CD4-positive, alpha-beta T cell treated with Interferon alpha-2 for 1 hour (primary cell): ENCODE measurements around the gene RARG.
A peak's percentile ranks its signal among the peaks of the same experiment; 100 is the strongest.

Source experiments
- DNase-seq, 2 donors: peaks; one replicate each; pipeline ENCODE4 v3.0.0-alpha.2; 2020 to 2022

The RARG gene

DNA sequence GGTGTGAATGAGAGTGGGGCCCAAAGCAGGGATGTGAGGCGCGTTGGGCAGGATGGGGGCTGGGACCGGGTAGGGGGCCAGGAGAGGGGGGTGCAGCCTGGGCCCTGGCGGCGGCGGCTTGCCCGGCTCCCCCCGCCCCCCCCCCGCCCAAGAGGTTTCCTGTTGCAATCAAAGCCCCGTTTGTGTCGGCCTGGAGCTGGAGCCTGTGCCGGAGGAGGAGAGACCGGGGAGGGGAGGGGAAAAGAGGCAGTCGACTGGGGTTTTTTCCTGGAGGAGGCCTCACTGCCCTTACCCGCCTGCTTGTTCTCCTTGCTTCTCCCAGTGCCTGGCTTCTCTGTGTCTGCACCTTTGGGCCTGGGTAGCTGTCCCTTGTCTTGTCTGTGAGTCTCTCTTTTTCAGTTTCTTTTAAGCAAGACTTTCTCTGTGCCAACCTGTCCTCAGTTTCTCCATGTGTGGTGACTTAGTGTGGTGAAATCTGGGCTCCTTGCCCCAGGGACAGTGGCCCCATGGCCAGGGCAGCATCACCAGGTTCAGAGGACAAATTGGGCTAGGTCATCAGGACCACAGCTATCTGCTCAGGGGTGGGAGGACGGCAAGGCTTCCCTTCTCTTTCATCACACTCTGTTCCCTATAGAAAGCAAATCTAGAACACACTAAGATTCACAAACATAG lies 8.5 kb downstream of the RARG start:
- peak in 1 of 2 donors; percentile 51 for DNase-seq

DNA sequence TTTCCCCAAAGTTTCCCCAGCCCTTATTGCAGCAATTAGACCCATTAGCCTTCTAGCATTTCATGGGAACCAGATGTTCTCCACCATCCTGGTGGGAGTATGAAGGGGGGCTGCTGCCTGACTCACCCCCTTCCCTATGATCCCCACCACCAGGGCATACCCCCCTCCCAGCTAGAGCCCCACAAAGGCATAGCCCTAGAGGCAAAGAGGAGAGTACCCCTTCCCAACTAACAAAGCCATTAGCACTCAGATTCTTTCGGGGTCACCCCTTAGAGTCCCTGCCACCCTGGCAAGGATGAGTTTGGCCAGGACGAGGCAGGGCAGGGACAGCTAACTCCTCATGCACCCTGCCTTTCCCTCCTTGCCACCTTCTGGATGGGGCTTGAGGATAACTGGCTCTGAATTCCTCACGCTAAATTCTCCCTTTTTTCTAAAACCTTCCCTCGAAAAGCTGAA lies 9.2 kb downstream of the RARG start:
- no peak for DNase-seq

DNA sequence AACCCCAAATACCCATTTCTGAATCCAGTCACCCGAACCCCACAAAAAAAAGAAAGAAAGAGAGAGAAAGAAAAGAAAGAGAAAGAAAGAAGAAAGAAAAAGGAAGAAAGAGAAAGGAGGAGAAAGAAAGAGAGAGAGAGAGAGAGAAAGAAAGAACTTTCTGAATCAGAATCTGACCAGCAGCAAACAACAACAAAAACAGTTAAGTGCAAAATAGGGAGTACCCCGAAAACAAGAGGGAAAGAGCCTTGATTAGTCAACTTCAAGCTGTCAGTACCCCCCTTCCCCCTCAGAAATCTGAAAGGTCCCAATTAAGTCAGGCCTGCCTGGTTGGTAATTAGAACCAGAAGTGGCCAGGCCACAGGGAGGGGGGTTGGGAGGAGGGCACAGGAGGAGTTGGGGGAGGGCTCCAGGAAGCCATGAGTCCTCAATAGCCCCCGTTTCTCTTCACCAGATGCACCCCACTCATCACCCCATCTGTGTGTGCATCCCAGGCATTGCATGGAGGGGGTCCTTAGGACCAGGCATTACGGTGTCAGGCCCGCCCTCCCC lies 9.8 kb downstream of the RARG start:
- no peak for DNase-seq

DNA sequence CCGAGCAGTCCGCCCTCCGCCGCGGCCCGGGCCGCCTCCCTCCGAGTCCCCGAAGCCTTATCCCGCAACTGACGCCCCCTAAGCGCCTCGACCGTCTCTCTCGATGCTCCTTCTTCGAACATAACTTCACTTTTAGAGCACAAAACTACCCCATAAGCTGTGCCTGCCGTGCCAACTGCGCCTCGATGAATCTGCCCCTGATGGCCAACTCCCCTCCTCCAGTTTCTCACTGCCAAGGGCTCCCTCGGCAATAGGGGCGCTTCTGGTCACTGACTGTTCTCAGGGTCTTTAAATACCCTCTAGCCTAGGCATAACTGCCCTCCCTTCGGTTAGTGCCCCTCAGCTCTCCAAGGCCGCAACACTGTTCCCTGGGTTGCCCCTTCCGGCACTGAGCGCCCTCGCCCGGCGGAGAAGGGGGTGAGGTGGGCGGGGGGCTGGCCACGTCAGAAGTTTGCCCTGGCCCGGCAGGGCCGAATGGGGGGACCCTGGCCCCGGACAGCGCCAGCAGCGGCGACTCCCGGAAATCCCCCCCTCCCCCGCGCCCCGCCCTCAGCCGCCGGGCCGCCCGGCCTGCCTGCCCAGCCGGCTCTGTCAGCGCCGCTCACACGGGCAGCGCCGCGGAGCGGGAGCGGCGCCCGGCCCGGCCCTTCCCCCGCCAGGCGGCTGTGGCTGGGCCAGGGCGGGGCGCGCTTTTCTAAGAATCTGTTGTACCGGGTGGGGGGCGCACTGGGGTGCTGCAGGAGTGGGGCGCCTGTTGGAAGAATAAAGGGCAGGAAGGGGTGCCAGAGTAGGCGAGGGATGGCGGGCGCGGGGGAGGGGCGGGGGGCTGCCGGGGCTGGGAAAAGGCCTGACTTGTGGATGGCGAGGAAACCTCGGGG lies 10.6 kb downstream of the RARG start:
- DNase-seq: peak; percentile 49 to 68

DNA sequence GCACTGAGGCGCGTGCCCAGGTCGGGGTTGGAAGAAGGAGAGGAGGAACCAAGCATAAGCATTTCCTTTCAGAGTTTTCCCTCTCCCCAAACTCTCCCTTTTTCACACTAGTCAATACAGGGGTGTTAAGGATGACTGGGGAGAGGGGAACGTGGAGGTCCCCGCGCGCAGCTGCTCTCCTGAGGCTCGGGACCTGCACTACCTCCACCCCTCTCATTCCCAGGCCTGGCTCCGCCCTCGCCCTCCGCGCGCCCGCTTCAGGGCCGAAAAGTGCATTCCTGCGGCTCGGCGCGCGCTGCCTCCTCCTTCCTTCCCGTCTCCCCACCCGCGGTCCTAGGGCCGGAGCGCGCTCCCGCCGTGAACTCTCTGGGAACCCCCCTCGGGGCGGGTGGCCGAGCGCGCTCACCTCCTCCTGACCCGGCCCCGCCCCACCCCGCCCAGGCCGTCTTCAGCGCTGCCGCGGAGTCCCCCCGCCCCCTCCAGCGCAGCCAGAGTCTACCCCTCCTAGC lies 11.3 kb downstream of the RARG start:
- peak; percentile 82 to 85 for DNase-seq

DNA sequence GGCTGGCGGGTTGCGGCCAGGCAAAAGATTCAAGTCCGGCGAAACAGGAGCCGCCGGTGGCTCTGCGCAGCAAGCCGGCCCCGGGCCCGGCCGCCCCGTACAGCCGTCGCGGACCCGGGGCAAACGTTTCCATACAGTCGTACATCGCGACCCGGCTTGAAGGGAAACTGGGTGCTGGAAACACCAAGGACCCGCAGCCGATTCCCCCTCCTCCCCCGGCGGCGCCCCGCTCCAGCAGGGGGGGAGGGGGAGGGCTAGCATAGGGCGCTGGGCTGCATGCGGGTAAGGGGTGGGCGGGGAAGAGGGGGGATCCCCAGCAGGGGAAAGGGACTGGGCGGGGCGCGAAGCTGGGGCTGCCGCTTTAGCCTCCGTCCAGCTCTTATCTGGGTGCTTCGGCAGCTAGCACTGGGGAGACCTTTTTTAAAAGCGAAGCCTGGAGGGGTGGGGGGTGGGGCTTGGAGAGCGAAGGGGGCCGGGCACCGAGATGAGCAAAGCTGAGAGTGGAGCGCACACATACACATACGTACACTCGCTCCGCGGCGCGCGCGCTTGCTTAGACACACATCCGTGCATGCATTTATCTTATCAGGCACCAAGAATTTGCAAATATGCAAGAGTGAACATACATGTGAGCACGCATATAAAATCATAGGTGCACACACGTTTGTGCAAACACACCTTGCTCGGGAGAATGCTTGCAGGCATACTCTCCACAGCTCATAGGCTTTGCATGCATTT lies 11.9 kb downstream of the RARG start:
- peak; percentile 71 to 79 for DNase-seq

DNA sequence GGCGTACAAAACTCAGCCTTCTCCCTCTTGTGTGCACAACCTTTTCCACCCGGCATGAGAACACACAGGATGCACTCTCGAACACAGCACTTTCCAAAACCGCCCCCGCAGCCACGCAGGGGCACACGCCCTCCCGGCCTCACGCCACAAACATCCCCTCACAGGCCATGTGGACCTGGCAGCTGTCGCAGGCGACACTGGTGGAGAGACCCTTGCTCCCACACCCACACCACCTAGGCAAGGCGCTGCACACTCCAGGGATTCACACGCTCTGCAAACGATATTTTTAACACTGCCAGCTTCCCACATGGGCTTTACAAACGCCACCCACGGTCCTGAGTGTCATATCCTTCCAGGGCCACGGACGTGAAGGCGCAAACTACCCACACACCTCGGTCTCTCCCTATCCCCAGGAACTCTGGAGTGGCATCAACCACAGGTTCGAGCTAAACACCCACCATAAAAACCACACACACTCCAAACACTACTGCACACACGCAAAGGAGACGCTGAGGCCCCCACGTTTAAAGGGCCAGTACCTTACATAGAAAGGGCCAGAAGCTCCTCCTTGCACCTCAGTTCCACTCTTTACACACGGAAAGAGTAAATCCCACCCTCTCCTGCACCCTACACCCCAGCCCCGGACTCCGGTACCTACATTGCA lies 12.6 kb downstream of the RARG start:
- DNase-seq: peak in 1 of 2 donors; percentile 44

DNA sequence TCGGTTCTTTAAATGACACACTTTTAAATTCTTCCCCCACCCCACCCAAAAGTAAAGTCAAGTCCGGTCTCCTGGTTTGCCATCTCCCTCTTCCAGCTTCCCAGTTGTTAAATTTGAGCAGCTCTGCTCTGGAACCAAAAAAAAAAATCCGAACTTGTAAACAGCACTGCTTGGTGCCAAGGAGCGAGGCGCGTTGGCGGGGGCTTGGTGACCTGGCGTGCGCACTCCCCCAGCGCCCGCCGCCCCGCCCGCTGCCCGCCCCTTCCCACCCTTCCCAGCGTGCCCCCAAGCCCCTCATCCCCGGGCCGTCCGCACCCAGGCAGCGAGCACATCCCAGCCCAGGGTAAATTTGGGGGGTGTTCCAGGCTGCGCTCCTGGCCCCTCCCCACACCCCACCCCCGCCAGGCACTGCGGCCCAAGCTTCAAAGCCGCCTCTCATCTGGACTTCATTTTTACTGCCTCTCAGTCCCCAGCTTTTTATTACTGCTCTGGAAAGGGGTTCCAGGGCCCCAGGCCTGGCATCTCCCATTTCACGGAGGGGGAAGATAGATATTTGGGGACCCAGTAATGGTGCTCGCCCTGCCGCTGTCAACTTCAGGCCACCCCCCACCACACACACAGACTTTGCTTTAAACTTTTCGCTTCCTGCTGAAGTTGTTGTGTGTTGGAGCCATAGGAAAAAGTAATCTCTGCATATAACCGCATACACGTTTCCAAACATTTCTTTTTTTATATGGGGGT lies 13.3 kb downstream of the RARG start:
- no peak for DNase-seq

DNA sequence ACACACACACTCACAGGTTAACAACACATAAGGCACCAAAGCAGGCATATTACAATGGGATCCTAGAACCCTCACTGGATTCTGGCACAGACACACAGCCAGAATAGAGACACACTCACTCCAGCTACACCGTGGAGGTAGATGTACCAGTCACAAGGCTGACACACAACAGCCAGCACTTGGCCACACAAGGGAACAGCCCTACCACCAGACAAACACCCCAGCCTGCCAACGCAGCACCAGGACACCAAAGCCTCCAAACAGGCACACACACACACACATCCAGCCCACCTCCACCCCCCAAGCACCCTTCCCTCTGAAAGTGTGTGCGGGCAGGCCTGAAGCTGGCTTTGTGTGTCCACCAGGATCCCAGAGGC lies 14.1 kb downstream of the RARG start:
- no peak for DNase-seq

DNA sequence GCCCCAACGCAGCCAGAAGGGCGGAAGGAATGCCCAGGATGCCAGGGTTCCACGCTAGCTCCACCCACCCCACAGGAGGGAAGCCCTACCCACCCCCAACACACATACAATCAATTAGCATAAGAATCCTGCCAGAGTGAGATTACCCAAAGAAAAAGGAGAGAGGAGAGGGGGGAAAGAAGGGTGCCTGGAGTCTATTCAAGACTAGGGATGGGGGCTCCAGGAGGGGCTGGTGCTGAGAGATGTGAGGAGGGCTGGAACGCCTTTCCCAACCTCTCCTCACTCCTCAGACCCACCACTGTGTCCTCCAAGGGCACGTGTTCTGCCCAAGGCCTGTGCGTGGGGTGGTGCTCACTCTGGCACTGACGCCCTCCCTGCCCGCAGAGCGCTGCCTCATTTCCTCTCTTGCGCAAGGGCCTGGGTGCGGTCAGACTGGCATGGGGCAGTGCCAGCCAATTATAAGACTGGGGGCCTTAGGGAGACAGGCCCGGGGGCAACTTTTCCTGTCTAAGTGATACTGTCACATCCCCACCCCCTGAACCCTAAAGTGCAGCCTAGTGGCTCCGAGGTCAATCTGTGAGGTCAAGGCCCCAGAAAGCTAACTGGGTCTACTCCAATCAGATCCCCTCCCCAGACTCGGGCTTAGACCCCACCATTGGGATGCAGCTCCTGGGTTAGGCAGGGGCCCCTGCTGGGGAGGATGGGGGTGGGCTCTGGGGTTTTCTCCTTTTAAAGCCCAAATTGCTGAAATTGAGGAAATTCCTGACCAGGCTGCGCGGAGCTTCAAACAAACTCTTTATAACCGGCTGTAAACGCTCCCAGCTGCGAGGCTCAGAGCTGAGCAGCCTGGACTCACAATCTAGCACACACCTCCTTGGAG lies 14.7 kb downstream of the RARG start:
- DNase-seq: peak; percentile 48 to 62

DNA sequence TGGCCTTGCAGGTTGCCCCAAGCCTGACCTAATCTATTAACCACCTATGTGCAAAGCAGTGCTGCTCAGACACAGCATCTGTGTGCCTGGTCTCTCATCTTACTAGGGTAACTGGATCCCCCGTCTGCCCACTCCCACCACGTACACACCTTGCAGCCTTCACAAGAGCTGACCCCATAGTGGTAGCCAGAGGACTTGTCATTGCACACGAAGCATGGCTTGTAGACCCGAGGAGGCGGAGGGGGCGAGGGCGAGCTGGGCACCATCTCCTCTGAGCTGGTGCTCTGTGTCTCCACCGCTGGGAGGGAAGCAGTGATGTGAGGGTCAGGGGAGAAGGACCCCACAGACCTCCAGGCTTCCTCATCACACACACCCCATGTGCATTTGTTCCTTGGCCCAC lies 16.5 kb downstream of the RARG start:
- DNase-seq: no peak

DNA sequence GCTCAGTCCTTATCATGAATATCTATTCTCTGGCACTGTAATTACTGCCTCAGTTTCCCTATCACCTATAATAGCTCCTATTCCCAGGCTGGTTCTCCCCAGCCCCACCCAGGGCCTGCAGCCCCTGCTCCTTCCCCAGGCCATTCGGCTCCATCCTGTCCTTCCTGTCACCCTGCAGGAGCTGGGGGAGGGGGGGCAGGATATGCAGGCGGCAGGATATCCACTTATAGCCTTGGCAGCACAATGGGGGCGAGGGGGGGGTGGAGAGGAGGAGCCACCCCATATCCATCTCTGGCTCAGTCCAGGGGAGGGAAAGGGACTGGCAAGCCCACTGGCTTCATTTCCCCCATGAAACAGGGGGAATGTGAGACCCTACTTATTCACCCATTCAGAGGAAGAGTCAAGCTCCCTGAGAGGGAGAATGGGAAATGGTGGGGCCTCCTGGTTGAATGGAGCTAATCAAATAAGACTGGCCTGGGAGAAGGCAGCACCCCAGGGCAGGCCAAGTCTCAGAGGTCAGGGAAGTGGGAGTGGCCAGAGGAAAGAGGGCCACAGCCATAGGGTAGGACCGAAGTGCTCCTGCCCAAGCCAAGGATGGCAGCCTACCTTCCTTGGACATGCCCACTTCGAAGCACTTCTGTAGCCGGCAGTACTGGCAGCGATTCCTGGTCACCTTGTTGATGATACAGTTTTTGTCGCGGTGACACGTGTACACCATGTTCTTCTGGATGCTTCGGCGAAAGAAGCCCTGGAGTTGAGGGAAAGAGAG lies 17.1 kb downstream of the RARG start:
- no peak for DNase-seq

DNA sequence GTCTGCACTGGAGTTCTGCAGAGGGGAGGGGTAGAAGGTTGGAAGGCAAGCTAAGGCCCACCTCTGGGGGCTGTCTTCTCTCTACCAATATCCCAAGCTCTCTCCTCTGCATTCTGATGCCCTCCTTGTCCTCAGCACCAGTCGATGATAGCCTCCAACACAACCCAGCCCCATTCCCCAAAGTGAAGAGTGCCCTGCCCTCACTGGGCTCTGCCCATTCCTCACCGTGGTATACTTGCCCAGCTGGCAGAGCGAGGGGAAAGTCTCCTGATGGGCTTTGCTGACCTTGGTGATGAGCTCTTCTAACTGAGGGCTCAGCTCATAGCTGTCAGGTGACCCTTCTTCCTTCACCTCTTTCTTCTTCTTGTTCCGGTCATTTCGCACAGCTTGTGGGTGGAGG lies 17.8 kb downstream of the RARG start:
- no peak for DNase-seq

DNA sequence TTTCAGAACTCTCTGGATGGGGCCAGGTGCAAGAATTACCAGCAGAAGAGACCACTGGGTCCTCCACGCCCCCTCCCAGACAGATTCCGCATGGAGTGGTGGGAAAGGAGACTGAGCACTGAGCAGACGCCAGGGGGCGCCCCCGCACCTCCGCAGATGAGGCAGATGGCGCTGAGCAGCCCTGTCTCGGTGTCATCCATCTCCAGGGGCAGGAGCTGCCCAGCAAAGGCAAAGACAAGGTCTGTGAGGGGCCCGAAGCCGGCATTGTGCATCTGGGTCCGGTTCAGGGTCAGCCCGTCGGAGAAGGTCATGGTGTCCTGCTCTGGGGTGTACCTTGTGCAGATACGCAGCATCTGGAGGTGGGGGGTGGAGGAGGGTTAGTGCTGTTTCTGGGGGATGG lies 18.7 kb downstream of the RARG start:
- peak; percentile 79 to 86 for DNase-seq

DNA sequence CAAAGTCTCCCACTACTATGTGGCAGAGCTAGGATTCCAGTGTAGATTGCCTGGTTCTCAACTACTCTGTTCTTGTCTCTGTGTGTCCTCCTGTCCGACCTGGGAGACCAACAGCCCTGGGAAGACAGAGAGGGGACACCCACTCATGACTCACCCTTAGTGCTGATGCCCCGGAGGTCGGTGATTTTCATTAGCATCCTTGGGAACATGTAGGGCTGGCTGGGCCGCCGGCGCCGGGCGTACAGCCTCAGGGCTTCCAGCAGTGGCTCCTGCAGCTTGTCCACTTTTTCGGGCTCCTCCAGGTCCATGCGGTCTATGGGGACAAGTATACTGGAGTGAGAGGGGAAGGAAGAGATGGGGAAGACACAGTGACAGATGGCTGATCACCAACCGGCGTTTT lies 19.1 kb downstream of the RARG start:
- no peak for DNase-seq

DNA sequence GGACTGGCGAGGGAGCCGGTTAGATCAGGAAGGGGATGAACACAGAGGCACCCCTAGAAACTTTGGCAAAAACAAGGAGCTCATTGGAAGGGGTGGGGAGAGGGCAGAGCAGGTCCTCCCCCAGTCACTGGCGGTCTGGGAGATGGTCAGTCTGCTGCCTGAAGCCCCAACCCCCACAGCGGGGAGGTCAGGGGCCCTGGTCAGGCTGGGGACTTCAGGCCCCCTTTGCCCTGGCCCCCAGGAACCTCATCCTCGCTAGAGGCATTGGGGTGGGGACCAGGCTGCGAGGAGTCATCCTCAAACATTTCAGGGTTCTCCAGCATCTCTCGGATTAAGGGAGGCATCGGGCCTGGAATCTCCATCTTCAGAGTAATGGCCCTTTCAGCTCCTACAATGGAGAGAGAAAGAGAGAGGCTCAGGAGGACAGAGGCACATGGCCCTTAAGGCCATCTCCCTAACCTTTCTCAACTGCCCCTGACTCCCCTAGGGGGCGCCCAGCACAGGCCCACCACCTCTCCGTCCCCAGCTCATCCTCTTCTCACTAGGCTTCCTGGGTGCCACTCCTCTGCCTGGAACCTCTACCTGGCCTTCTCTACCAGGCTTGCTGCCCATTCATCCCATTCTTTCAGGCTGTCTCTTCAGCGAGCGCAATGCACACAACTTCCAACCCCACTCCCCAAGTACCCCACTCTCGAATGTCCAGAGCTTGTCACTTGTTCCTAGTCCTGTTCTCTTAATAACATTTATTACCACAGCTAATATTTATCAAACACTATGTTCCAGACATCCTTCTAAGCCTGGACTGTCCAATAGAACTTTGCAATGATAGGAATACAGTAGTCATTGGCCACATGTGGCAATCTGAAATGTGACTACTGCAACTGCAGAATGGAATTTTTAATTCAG lies 20.3 kb downstream of the RARG start:
- DNase-seq: no peak

DNA sequence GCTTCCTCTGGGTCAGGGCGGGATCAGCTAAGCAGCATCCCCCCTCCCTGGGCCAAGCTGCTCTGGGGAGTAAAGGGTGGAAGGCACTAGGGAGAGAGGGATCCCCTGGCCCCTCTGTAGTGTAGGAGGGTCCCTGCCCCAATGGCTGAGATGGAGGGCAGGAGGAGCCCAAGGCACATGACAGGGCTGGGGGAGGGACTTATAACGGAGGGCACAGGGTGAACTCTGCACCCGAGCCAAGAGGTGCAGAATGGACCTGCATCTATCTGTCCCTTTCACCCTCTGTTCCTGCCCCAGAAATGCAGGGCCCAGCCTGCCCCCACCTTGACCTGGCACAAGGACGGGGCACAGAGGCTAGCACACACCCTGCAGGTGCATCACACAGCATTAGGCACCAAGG lies 21.2 kb downstream of the RARG start:
- no peak for DNase-seq

DNA sequence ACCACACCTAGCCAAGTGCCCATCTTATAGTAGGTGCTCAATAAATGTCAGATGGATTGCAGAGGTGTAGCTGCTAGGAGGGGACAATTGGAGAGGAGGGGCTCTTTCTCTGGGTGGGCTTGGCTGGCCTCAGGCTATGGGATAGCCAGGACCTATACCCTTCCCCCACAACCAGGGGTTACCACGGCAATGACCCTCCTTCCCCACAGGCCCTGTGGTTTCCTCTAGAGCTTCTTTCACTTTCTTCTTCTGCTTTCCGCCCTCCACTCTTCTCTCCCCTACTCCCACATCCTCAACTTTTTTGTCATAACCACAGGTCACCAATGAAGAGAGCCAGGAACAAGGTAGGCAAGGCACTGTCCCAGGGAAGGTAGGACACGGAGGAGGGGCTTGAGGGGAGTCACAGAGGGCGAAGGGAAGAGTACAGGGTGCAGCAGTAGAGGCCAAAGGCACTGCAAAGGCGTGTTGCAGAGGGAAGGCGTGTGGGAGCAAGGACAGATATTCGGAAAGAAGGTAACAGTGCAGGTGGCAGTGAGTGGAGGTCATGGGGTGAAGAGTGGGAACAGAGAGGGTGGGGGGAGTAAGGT lies 23.0 kb downstream of the RARG start:
- peak in 1 of 2 donors; percentile 53 for DNase-seq
